ENCODE results near the gene SLC10A1.

The SLC10A1 gene

DNA sequence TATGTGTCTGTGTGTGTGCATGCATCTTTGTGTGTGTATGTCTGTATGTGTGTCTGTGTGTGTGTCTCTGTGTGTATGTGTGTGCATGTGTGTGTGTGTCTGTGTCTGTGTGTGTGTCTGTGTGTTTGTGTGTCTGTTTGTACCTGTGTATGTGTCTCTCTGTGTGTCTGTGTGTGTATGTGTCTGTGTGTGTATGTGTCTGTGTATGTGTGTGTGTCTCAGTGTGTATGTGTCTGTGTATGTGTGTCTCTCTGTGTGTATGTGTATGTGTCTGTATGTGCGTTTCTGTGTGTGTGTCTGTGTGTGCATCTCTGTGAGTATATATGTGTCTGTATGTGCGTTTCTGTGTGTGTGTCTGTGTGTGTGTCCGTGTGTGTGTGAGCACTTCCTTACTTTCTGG lies 42.6 kb upstream of the SLC10A1 start:
- no peak for DNase-seq (ENCODE audit: low read depth)
- TF ChIP-seq, protein P1, sequence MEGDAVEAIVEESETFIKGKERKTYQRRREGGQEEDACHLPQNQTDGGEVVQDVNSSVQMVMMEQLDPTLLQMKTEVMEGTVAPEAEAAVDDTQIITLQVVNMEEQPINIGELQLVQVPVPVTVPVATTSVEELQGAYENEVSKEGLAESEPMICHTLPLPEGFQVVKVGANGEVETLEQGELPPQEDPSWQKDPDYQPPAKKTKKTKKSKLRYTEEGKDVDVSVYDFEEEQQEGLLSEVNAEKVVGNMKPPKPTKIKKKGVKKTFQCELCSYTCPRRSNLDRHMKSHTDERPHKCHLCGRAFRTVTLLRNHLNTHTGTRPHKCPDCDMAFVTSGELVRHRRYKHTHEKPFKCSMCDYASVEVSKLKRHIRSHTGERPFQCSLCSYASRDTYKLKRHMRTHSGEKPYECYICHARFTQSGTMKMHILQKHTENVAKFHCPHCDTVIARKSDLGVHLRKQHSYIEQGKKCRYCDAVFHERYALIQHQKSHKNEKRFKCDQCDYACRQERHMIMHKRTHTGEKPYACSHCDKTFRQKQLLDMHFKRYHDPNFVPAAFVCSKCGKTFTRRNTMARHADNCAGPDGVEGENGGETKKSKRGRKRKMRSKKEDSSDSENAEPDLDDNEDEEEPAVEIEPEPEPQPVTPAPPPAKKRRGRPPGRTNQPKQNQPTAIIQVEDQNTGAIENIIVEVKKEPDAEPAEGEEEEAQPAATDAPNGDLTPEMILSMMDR (IDR thresholded peaks at IDR 0.05; ENCODE audit: insufficient read depth, low read depth, low read length, missing control alignments) = no peak
- H3K4me3 ChIP-seq (ENCODE audit: low read depth, low read length) = no peak overlapping the region

DNA sequence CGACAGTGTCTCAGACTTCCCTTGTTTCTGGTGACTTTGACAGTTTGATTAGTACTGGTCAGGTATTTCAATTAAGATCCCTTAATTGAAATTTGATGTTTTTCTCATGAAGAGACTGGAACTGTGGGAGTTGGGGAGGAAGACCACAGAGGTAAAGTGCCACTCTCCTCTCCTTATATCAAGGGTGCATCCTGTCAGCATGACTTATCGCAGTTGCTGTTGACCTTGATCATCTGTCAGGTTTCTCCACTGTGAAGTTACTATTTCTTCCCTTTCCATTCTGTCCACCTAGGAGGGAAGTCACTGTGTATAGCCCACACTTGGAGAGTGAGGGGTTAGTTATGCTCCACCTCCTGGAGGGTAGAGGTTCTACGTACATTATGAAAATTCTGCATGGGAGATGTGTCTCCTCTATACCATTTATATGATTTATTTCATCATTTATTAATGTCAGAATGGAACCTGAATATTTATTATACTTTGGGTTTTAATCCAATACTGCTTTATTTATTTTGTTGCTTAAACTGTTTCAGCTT lies 41.9 kb upstream of the SLC10A1 start:
- no peak overlapping the region for H3K4me3 ChIP-seq (ENCODE audit: low read depth, low read length)
- TF ChIP-seq, protein P1 (IDR thresholded peaks at IDR 0.05; ENCODE audit: insufficient read depth, low read depth, low read length, missing control alignments) = no peak
- no peak for DNase-seq (ENCODE audit: low read depth)

DNA sequence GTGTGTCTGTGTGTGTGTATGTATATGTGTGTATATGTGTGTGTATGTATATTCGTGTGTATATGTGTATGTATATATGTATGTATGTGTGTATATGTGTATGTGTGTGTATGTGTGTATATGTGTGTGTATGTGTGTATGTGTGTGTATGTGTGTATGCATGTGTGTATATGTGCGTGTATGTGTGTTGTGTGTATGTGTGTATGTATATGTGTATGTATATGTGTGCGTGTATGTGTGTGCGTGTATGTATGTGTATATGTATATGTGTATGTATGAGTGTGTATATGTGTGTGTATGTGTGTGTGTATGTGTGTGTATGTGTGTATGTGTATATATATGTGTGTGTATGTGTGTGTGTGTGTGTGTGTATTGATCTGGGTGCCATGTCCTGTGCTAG lies 31.8 kb upstream of the SLC10A1 start:
- TF ChIP-seq, protein P1 (IDR thresholded peaks at IDR 0.05; ENCODE audit: insufficient read depth, low read depth, low read length, missing control alignments) = no peak
- DNase-seq (ENCODE audit: low read depth) = no peak
- H3K4me3 ChIP-seq (ENCODE audit: low read depth, low read length) = no peak overlapping the region

DNA sequence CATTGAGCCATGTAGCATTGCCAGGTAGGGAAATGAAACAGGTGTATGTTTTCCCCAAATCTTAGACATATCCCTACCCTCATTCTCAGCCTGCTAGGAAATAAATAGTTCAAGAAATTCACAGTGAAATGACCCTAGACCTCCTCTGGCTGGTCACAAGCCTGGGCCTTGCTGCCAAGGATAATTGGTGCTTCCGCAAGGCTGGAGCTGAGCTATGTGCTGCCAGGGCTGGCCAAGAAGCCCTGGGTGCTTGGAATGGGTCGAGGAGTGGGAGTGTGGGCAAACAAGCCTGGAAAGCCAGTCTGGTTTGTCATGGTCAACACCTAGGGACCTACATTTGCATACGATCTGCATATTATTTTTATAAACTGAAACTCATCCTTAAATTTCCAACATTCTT lies 31.3 kb upstream of the SLC10A1 start:
- no peak for DNase-seq (ENCODE audit: low read depth)
- TF ChIP-seq, protein P1 (IDR thresholded peaks at IDR 0.05; ENCODE audit: insufficient read depth, low read depth, low read length, missing control alignments) = no peak
- H3K4me3 ChIP-seq (ENCODE audit: low read depth, low read length) = no peak overlapping the region

DNA sequence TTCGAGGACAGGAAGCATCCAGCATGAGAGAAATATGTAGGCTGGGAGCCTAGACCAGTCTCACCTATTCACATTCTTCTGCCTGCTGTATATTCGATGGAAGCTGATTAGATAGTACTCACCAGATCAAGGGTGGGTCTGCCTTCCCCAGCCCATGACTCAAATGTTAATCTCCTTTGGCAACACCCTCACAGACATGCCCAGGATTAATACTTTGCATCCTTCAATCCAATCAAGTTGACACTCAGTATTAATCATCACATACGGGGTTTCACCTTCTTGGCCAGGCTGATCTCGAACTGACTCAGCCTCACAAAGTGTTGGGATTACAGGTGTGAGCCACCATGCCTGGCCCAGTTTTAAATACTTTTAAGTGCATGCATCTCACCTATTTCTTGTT lies 30.5 kb upstream of the SLC10A1 start:
- no peak for DNase-seq (ENCODE audit: low read depth)

DNA sequence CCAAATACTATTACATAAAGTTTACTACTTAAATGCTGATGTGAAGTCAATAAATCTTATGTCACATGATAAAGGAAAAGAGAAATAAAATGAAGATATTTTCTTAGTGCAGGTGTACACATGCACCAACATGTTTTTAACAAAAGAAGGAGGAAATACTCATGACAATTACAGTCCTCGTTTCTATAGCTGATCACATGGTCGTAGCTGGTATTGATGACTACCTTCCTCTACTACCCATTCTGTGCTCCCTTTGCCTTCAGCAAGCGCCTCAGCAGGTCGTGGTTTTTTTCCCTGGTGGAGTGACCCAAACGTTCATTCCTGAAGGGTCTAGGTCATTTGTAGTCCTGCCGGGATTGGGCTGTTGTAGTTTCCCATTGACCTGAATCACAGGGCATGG lies 25.4 kb upstream of the SLC10A1 start:
- TF ChIP-seq, protein P1 (IDR thresholded peaks at IDR 0.05; ENCODE audit: insufficient read depth, low read depth, low read length, missing control alignments) = no peak
- H3K4me3 ChIP-seq (ENCODE audit: low read depth, low read length) = no peak overlapping the region
- no peak for DNase-seq (ENCODE audit: low read depth)

More for the DNA sequence above, 30.5 kb upstream of the SLC10A1 start:
- TF ChIP-seq, protein P1 (IDR thresholded peaks at IDR 0.05; ENCODE audit: insufficient read depth, low read depth, low read length, missing control alignments) = no peak
- H3K4me3 ChIP-seq (ENCODE audit: low read depth, low read length) = no peak overlapping the region

DNA sequence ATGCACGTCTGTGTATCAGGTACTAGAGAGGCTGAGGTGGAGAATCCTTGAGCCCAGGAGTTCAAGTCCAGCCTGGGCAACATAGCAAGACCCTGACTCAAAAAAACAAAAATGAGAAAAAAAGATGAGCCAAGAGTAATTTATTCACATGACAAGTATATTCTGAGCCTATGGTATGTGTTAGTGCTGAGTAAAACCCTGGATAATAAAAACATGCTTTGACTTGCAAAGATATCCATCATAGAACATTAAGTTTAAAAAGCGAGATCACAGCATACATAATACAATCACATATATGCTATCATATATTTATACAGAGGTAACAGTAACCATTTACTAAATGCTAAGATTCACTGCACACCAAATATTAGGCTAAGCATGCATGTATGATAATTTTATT lies 23.9 kb upstream of the SLC10A1 start:
- DNase-seq (ENCODE audit: low read depth) = no peak
- H3K4me3 ChIP-seq (ENCODE audit: low read depth, low read length) = no peak overlapping the region
- TF ChIP-seq, protein P1 (IDR thresholded peaks at IDR 0.05; ENCODE audit: insufficient read depth, low read depth, low read length, missing control alignments) = no peak
